Upper lobe of left lung (tissue), 6 donors: ENCODE results near the gene SELENOM. TPM values are rescaled to one million over a fixed set of nuclear protein-coding genes. Genes with fewer than 3 reads are reported as not detected.
"Not testable (repeated sequence)": the region's sequence is repeated elsewhere in the genome, so short reads cannot be mapped to it uniquely, and the experiment has no call there.

Source experiments
- ATAC-seq, 2 donors: fragments of 200-7000 bp; cut with Tn5 transposase; one replicate each; pipeline ENCODE4 v1.9.1; 2022; ENCODE audit warnings: mild to moderate bottlenecking in 2 of 2, moderate library complexity in 2 of 2; ENCODE audit not compliant: low FRiP score in 2 of 2
- DNase-seq, 2 donors: peaks; one replicate each; pipeline ENCODE4 v3.0.0-alpha.2; 2019 to 2020
- H3K27ac ChIP-seq, 4 donors: fragments of 200-600 bp; sonication (generic); one replicate each; pipeline ENCODE4 v1.5.1; 2016 to 2019
- H3K27me3 ChIP-seq, 4 donors: fragments of 200-600 bp; sonication (generic); one replicate each; pipeline ENCODE4 v1.5.1; 2017 to 2019
- H3K36me3 ChIP-seq, 4 donors: fragments of 200-600 bp; sonication (generic); one replicate each; pipeline ENCODE4 v1.5.1; 2016 to 2019
- H3K4me1 ChIP-seq, 4 donors: fragments of 200-600 bp; sonication (generic); one replicate each; pipeline ENCODE4 v1.5.1; 2018 to 2019
- H3K4me3 ChIP-seq, 4 donors: fragments of 200-600 bp; sonication (generic); one replicate each; pipeline ENCODE4 v1.5.1; 2017 to 2019; ENCODE audit warnings: mild to moderate bottlenecking in 2 of 4, moderate library complexity in 1 of 4
- H3K9me3 ChIP-seq, 4 donors: fragments of 200-600 bp; sonication (generic); one replicate each; pipeline ENCODE4 v1.5.1; 2018 to 2019
- EP300 ChIP-seq, 4 donors: sonication (generic); formaldehyde crosslinking; IDR thresholded peaks; one replicate each; pipeline ENCODE4 v1.5.1; 2017; ENCODE audit warnings: antibody characterized with exemption in 4 of 4, control low read depth in 2 of 4
- POLR2A ChIP-seq, 4 donors: fragments of 450-650 bp; IDR thresholded peaks; one replicate each; pipeline ENCODE4 v1.5.1; 2016 to 2017; ENCODE audit warnings: antibody characterized with exemption in 4 of 4, mild to moderate bottlenecking in 2 of 4
- POLR2AphosphoS5 ChIP-seq, 2 donors: sonication (generic); formaldehyde crosslinking; IDR thresholded peaks; one replicate each; pipeline ENCODE4 v1.5.1; 2017; ENCODE audit warnings: antibody characterized with exemption in 2 of 2
- WGBS, 2 donors: methylation state at CpG; one replicate each; pipeline ENCODE4 v1.1.5; 2017 to 2018; 5-methylcytosine and 5-hydroxymethylcytosine counted together
- total RNA-seq, 6 donors: library from RNA; depleted of rRNA in 4 of 6; stranded (reverse); fragments of >200 nt in 4 of 6; gene quantifications; one replicate each; pipeline versions ENCODE4 v1.1.0 to v1.2.1, GENCODE V29; 2016 to 2021
- TF ChIP-seq, protein P1 (sequence below), 6 experiments: fragments of 450-650 bp in 4 of 6; fragments of 200-600 bp in 2 of 6; sonication (generic) in 2 of 6; IDR thresholded peaks; one replicate each; pipeline ENCODE4 v1.5.1; 2016 to 2019; ENCODE audit warnings: antibody characterized with exemption in 6 of 6
- donor health status: DM: no; HTN: no; CAD: no; lungs with moderate emphysema.
- donor health status: DM: no; HTN: yes; CAD: no; lungs with severe emphysema.

Gene SELENOM
- total RNA-seq, 6 donors from 2014 or later: 51.3 to 154 (median 99.7) TPM

DNA sequence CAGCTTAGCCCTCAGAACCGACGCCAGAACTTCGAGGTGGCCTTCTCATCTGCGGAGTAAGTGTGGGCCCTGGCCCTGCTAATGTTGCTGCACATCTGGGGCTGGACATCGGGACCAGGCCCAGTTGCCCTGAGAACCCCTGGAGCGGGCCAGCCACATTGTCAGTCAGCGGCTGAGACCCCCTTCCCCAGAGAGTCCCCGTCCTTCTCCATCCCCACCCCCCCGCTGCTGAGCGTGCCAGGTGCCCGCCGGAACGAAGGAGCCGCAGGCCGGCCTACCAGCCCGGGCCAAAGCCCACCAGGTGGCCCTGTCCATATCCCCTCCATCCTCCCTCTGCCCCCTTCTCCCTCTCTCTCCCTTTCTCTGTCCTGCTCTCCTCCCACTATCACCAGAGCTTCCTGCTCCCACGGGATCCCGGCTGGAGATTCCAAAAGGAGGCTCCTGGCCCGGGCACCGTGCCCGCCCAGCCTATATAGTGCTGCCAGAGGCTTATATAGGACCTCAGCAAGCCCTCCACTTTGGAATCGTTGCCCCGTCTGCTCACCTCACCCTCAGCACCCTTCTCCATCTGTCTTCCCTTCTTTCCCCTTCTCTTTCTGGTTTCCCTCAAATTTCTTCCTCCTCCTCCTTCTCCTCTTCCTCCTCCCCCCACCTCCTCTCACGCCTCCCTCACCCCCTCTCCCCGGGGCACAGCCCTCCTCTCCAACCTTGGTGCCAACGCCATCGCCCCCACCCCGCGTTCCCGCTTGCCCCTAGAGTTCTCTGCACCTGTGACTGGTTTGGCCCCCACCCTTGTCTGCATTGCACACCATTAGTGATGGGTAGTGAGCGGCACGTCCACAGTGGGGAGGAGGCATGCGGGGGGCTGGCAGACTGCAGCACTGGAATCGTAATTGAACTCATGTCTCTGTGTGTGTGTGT lies 7.3 kb downstream of the SELENOM start:
- ATAC-seq (no peak), DNase-seq (no peak)
- Histone ChIP-seq H3K36me3 (peaks cover 4 to 77% (median 47%) of the 10 kb centered on the region in 4 donors), H3K4me3 (no peak overlapping the region), H3K9me3 (no peaks in the 10 kb centered on the region), H3K27ac (peak overlapping the region in 2 of 4 donors; percentile 1 to 62), H3K4me1 (peaks cover 0 to 3% (median 0%) of the 10 kb centered on the region in 4 donors), H3K27me3 (no peaks in the 10 kb centered on the region)
- WGBS, 2 donors: 95 to 97% methylated on average over 24 to 33 of the region's 34 CpGs
- TF ChIP-seq POLR2A (IDR thresholded peaks at IDR 0.05) (no peak), POLR2AphosphoS5 (IDR thresholded peaks at IDR 0.05) (no peak), EP300 (IDR thresholded peaks at IDR 0.05) (no peak)
- TF ChIP-seq, protein P1, sequence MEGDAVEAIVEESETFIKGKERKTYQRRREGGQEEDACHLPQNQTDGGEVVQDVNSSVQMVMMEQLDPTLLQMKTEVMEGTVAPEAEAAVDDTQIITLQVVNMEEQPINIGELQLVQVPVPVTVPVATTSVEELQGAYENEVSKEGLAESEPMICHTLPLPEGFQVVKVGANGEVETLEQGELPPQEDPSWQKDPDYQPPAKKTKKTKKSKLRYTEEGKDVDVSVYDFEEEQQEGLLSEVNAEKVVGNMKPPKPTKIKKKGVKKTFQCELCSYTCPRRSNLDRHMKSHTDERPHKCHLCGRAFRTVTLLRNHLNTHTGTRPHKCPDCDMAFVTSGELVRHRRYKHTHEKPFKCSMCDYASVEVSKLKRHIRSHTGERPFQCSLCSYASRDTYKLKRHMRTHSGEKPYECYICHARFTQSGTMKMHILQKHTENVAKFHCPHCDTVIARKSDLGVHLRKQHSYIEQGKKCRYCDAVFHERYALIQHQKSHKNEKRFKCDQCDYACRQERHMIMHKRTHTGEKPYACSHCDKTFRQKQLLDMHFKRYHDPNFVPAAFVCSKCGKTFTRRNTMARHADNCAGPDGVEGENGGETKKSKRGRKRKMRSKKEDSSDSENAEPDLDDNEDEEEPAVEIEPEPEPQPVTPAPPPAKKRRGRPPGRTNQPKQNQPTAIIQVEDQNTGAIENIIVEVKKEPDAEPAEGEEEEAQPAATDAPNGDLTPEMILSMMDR (IDR thresholded peaks at IDR 0.05): no peak

DNA sequence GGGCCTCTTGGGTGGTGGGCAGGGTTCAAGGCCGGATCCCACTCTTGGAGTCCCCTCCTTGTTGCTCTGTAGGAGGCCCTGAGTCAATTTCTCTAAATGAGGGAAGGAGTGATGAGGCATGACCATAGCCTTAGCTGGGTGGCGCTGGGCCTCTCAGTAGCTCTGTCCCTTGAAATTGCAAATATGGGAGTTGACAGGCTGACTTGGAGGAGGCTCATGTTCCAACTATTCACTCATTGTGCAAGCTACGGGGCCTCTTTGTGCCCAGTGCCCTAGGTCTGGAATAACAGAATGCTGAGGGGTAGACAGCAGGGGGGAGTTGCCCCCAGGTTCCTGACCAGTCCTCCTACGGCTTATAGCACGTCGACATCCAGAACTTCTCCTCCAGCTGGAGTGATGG lies 8.0 kb downstream of the SELENOM start:
- H3K36me3 ChIP-seq: peaks cover 4 to 77% (median 45%) of the 10 kb centered on the region in 4 donors

DNA sequence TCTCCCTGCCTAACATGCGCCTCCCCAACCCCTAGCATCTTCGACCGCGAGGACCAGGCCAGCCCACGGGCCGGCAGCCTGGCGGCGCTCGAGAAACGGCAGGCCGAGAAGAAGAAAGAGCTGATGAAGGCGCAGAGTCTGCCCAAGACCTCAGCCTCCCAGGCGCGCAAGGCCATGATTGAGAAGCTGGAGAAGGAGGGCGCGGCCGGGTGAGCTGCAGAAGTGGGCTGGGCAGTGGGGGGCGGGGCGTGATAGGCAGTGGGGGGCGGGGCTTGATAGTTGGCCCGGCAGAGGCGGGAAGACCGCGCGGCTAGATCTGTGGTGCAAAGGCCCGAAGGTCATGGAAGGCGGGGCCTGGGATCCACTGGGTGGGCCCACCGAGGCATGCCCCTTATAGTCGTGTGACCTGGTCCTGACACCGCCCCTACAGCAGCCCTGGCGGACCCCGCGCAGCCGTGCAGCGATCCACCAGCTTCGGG lies 8.7 kb downstream of the SELENOM start:
- peak in 1 of 2 donors; percentile 82 for DNase-seq
- TF ChIP-seq POLR2A (IDR thresholded peaks at IDR 0.05) (no peak), EP300 (IDR thresholded peaks at IDR 0.05) (no peak), POLR2AphosphoS5 (IDR thresholded peaks at IDR 0.05) (no peak)
- TF ChIP-seq, protein P1 (IDR thresholded peaks at IDR 0.05): no peak
- H3K9me3 ChIP-seq: no peaks in the 10 kb centered on the region
- ATAC-seq: no peak
- 82 to 86% methylated on average over 16 to 36 of the region's 36 CpGs for WGBS, 2 donors
- peak overlapping the region in 3 of 4 donors; percentile 13 to 62 (median 36) for H3K27ac ChIP-seq
- H3K4me1 ChIP-seq: peaks cover 0 to 3% (median 0%) of the 10 kb centered on the region in 4 donors
- H3K36me3 ChIP-seq: peaks cover 4 to 83% (median 47%) of the 10 kb centered on the region in 4 donors
- H3K4me3 ChIP-seq: no peak overlapping the region
- no peaks in the 10 kb centered on the region for H3K27me3 ChIP-seq

More for the DNA sequence above, 8.0 kb downstream of the SELENOM start:
- 90 to 93% methylated on average over 3 to 6 of the region's 6 CpGs for WGBS, 2 donors
- Histone ChIP-seq H3K27me3 (no peaks in the 10 kb centered on the region), H3K4me1 (peaks cover 0 to 3% (median 0%) of the 10 kb centered on the region in 4 donors), H3K4me3 (no peak overlapping the region), H3K9me3 (no peaks in the 10 kb centered on the region), H3K27ac (peak overlapping the region in 3 of 4 donors; percentile 13 to 62 (median 36))
- ATAC-seq (no peak), DNase-seq (no peak)
- TF ChIP-seq POLR2A (IDR thresholded peaks at IDR 0.05): no peak

DNA sequence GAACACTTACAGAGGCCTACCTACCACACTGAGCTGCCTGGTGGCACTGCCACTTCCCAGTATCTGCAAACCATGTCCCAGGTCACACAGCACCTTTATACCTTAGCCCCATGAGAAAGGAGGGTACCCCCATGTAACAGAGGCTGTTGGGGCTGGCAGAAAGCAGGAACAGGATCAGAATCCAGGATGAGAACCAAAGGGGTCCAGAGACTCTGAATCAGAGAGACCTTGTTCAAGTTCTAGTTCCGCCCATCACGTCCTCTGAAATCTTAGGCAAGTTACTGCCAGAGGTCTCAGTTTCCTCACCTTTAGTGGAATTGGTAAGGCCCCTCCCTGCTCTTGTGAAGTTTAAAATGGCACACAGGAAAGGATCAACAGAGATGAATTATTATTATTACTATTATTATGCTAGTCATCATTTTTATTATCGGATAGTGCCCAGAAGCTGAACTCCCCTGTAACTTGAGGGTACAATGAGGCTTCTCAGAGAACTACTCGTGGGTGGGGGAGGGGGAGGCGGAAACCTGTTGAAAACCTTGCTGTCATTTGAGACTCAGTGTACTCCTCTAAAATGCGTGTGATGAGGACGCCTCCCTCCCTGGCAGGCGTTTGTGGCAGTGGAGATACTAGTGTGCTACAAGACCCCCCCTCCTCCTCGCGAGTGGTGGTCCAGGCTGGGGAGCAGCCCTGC lies 9.3 kb downstream of the SELENOM start:
- Histone ChIP-seq H3K4me3 (no peak overlapping the region), H3K9me3 (no peaks in the 10 kb centered on the region), H3K4me1 (peaks cover 0 to under 1% (median 0%) of the 10 kb centered on the region in 4 donors), H3K27me3 (no peaks in the 10 kb centered on the region), H3K36me3 (peaks cover 4 to 89% (median 51%) of the 10 kb centered on the region in 4 donors), H3K27ac (peak overlapping the region in 1 of 4 donors; percentile 10)
- no peak for DNase-seq
- 89 to 90% methylated on average over 10 of the region's 10 CpGs for WGBS, 2 donors
- no peak for ATAC-seq
- TF ChIP-seq EP300 (IDR thresholded peaks at IDR 0.05): no peak
- TF ChIP-seq POLR2A (IDR thresholded peaks at IDR 0.05): no peak
- TF ChIP-seq, protein P1 (IDR thresholded peaks at IDR 0.05): no peak
- no peak for TF ChIP-seq POLR2AphosphoS5 (IDR thresholded peaks at IDR 0.05)

DNA sequence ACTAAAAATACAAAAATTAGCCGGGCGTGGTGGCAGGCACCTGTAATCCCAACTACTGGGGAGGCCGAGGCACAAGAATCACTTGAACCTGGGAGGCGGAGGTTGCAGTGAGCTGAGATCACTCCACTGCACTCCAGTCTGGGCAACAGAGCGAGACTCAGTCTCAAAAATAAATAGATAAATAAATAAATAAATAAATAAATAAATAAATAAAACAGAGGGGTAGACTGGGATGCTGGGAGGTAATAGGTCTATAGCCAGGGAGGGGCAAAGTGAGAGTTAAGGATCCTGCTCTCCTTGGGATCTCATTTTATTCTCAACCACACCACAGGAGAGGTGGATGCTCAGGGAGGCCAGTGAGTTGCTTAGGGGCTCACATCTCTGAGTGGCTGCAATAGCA lies 9.8 kb downstream of the SELENOM start:
- WGBS, 2 donors: 92 to 99% methylated on average over 5 of the region's 5 CpGs
- DNase-seq, H3K4me1 ChIP-seq, H3K9me3 ChIP-seq, H3K27me3 ChIP-seq, H3K4me3 ChIP-seq, ATAC-seq: not testable (repeated sequence)
- peak overlapping the region in 1 of 4 donors; percentile 6 for H3K27ac ChIP-seq
- peaks cover 4 to 94% (median 53%) of the 10 kb centered on the region in 4 donors for H3K36me3 ChIP-seq
